ENCODE measurements around the gene COQ8A.
A peak's percentile ranks its signal among the peaks of the same experiment; 100 is the strongest.

DNA sequence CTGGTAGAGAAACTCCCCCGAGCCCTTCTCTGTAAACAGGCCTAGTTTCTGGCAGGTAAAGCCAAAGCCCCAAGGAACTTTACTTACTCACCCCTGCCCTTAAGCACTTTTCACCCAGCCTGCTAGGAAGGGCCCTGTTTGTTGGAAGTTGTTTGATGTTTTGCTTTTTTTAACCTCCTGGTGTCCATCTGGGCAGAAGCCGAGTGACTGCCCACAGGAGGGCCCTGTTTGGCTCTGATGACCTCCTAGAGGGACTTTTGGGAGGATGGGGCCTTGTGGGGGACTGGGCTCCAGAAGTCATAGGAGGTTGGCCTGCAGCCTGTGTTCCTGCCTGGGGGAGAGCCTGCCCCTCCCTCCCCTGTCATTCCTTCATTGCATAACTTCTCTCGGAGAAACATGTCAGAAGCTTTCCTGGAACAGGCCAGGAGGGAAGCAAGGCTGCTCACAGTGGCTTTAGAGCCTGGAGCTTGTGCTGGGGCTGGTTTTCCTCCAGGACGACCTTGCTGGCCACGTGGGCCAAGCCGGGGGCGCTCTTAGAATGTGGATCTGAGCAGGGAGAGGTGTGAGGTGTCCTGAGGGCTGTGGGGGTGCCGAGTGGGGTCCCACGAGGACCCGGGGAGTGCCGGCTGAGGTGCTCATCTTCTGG lies 33.9 kb downstream of the COQ8A start:
- no peak for TF ChIP-seq CTCF (IDR thresholded peaks at IDR 0.05)
- peak in 2 of 3 donors; percentile 68 to 89 for TF ChIP-seq POLR2AphosphoS5 (IDR thresholded peaks at IDR 0.05)
